Activated CD4-positive, alpha-beta T cell treated with anti-CD3 and anti-CD28 coated beads, Interleukin-2, Interleukin-6, amounts not matched to agents 100 ng/mL and 50 ng/mL, durations not matched to agents 16 hours and 8 hours (primary cell): ENCODE results near the gene TADA2B.

ENCODE experiments used
- DNase-seq: peaks from one replicate; pipeline ENCODE4 v3.0.0-alpha.2; 2020

The TADA2B gene

GRCh38 chr4:7041801-7042502, 1.2 kb upstream of the TADA2B start:
- DNase-seq: no peak

DNA sequence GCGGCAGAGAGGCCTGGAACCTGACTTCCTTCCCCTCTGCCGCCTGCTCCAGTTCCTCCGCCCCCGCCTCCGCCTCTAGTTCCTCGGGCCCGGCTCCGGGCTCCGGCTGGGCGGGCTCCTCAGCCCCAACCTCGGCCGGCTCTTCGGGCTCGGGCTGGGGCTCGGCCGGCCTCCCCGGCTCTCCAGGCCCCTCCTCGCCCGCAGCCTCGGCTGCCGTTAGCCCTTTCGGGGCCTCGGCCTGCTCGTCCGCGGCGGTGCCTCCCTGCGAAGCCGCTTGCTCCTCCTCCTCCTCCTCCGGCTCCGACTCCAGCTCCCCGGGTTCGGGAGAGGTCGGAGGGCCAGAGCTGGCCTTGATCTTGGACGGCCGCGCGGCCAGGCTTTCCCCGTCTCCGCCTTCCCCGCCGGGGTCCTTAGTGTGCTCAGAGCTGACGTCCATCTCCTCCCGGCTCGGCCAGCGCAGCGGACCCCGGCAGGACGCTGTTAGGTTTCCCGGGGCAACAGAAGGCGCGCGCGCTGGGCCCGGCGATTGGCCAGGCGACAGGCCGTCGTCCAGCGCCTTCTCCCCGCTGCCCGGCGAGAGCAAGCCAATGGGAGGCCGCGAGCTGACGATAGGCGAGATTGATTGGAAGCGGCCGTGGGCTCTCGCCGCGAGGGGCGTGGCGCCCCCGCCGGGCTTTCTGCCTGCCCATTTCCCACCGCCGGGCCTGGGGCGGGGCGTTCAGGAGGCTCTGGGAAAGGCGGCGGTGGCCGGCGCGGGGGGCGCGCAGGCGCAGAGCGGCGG, 479 bp upstream of the TADA2B start:
- DNase-seq: peak; percentile 97

- no peak for DNase-seq
Observed at GRCh38 chr4:7044137-7044930, 1.2 kb downstream of the TADA2B start.

DNA sequence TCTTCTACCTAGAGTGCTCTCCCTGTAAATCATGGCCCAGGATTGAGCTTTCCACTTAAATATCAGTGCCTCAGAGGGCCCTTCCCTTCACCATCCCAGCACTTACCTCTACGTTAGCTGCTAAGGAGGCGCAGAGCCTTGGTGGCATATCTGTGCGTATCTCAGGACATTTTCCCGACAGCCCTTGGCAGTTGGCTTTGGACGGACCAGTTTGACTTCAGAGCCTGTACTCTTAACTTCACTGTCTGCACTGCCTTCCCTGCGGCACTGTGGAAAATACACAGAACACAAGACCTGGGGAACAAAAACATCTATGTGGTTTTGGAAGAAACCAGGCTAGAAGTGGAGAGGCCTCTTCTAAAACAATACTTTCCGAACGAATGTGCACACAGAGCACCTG, 2.4 kb downstream of the TADA2B start:
- DNase-seq: no peak

- DNase-seq: peak; percentile 21
Observed at GRCh38 chr4:7045961-7046921, 3.1 kb downstream of the TADA2B start.

GRCh38 chr4:7046971-7047370, 3.8 kb downstream of the TADA2B start:
- no peak for DNase-seq

- no peak for DNase-seq
Observed at GRCh38 chr4:7048642-7049041, 5.5 kb downstream of the TADA2B start.

- DNase-seq: no peak
Observed at GRCh38 chr4:7049295-7049694, 6.1 kb downstream of the TADA2B start.

DNA sequence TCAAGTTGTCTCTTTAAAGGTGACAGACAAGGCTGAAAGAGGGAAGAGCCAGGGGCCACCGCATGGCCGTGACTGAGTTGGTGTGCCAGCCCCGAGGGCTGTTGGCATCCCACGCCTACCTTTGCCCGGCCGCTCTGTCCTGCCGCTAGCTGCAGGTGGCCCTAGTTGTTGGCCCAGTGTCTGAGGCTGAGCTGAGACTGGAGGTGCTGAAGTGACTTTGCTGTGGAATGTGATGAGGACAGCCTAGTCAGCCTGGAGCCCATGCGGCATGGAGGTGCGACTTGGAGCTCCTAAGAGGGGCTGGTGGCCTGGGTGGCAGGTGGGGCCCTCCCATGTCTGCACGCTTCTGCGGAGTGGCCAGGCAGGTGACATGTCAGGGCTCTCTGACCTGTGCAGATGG, 6.6 kb downstream of the TADA2B start:
- DNase-seq: no peak

DNA sequence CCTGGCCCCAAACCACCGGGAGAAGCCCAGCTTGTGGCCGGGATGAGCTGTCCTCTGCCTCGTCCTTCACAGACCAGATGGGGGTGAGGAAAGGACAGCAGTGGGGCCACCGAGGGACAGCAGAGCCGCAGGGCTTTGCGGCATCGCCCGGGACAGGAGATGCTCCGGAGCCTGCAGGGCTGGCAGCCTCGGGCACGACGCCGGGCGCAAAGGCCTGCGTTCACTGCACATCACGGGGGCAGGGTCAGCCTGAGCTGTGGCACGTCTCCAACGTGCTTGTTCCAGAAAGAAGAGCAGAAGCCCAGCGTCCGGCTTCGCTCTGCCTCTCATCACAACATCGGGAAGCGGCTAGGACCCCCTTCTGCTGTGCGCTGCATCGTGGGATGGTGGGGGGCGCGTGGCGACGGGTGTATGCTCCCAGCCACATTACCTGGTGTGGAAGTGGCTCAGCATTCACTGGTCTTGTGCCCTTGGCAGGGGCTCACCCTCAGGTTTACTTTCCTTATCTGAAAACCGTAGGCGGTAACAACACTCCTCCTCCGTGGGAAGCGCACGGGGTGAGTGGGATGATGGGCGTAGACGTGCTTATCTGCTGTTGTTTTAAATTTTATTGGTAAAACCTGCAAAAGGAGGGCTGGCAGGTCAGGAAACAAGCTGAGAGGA, 7.4 kb downstream of the TADA2B start:
- no peak for DNase-seq

GRCh38 chr4:7051144-7051495, 7.9 kb downstream of the TADA2B start:
- no peak for DNase-seq

DNA sequence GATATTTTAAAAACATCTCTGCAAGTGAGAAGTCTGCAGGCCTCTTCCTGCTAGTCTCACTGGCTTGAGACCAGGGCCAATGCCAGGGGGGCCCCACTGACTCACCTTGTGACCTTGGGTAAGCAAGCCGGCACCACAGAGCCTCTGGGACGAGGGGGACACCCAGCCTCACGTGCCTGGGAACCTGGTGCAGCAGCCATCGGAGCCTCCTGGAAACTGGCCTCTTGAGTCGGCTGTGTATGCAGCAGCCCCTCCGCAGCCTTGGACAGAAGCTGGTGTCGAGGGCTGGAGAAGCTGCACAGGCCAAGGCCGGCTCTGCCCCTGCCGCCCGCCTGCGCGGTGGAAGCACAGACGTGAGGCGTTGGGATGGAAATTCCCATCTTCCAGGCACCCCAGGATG, 8.7 kb downstream of the TADA2B start:
- DNase-seq: no peak

- no peak for DNase-seq
Observed at GRCh38 chr4:7052313-7052712, 9.1 kb downstream of the TADA2B start.

- DNase-seq: peak; percentile 32
Observed at GRCh38 chr4:7052923-7053715, 9.9 kb downstream of the TADA2B start.

- no peak for DNase-seq
Observed at GRCh38 chr4:7054106-7054880, 11.1 kb downstream of the TADA2B start.

DNA sequence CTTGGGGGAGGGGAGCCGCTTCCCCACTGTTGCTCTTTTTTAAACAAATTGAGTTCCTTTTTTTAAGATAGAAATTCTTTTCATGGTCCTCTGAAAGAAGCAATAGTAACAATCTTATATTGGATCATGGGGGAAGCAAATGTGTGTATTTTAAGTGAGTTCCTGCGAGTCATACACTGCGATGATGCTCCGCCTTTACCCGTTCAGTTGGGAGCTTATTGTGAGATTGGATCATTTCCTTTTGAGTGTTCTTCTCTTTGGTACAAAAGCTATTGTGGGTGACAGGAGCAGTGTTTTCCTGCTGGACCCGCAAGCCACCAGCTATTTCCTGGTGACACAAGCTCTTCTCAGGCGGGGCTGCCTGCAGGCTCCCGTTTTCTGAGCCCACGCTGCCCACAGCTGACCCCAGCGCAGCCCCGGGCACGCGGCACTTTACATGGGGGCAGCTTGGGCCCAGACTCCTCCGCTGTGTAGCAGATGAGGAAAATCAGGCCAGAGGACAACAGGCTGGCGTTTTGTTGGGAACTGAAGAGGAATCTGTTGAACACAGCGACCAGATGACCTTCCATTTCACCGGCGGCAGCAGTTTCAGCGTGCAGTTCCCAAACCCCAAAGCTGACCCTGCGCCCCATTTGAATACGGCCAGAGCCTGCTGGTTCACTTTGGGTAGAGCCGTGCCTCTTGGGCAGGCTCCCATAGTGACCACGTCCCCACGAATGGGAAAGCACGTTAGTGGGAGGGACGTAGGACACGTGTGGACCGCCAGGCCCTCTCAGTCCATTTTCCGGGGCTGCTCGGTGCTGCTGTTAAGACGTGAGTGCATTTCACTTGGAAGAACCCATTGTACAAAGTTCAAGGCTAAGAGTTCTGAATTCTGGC, 12.2 kb downstream of the TADA2B start:
- DNase-seq: no peak

GRCh38 chr4:7055990-7056325, 12.8 kb downstream of the TADA2B start:
- DNase-seq: no peak

DNA sequence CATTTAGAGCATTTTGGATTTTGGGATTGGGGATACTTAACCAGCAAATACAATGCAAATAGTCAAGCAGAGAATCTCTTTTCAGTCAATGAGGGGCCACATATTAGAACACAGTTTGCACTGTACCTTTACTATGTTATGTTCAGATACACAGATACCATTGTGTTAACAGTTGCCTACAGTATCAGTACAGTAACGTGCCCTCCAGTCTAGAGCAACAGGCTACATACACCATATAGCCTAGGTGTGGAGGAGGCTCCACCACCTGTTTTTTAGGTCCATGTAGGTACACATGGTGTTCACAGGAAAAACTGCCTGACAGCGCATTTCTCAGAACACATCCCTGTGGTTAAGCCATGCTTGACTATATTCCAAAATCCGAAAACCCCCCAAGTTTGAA, 15.6 kb downstream of the TADA2B start:
- no peak for DNase-seq

DNA sequence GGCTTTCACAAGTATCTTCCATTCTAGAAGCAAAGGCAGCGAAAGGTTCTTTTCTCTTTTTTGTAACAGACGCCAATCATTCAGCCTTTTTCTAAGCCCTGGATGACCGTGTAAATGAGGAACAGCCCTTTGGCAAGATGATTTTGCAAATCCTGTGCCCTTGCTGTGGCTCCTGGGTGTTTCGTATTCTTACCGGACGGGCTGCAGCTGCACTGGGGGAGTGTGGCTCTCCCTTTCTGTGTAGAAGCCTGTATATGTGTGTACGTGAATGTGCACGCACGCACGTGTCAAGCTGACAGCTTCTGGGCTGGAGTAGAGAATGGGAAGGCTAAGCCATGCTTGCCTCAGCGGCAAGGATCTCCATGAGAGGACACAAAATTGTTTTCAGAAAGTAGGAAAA, 16.5 kb downstream of the TADA2B start:
- no peak for DNase-seq
